Adrenal gland (tissue), 5 donors: ENCODE data around the gene SLC8B1.

Experiments
- CTCF ChIP-seq, 6 experiments: fragments of 450-650 bp in 4 of 6; fragments of 200-600 bp in 2 of 6; sonication (generic) in 1 of 6; IDR thresholded peaks; 1 replicate in 5 of 6; 2 replicates in 1 of 6; pipeline versions ENCODE4 v1.5.1 to v1.8.0; 2016 to 2021; ENCODE audit warnings: antibody characterized with exemption in 6 of 6, mild to moderate bottlenecking in 2 of 6, moderate library complexity in 1 of 6
- POLR2A ChIP-seq, 2 donors: fragments of 450-650 bp; IDR thresholded peaks; one replicate each; pipeline ENCODE4 v1.6.1; 2017; ENCODE audit warnings: antibody characterized with exemption in 2 of 2, mild to moderate bottlenecking in 2 of 2, moderate library complexity in 1 of 2
- donor health status: DM: no; HTN: no; CAD: no.

GRCh38 chr12:113254298-113254697 is 80.6 kb downstream of the SLC8B1 start:
- TF ChIP-seq CTCF (IDR thresholded peaks at IDR 0.05) = no peak
- TF ChIP-seq POLR2A (IDR thresholded peaks at IDR 0.05) = no peak
